CD14-positive monocyte (primary cell): Measurements from ENCODE around the gene ERLIN1. TPM values are rescaled to one million over a fixed set of nuclear protein-coding genes. Genes with fewer than 3 reads are reported as not detected.

Experiments
- DNase-seq, 3 donors: peaks; one replicate each; pipeline ENCODE4 v3.0.0-alpha.2; 2011 to 2022
- H2AFZ ChIP-seq: 2 replicates; pipeline ENCODE4 v1.6.0; 2012; ENCODE audit warnings: mild to moderate bottlenecking, low read depth, low read length, inconsistent platforms; ENCODE audit not compliant: insufficient read depth, poor library complexity, severe bottlenecking
- H3K27ac ChIP-seq, 2 donors: 1 replicate in 1 of 2; 2 replicates in 1 of 2; pipeline ENCODE4 v1.5.1; 2012 to 2013; ENCODE audit warnings: low read length in 2 of 2, control low read depth in 1 of 2, inconsistent platforms in 1 of 2, low read depth in 1 of 2, mild to moderate bottlenecking in 1 of 2
- H3K27me3 ChIP-seq, 2 donors: one replicate each; pipeline versions ENCODE4 v1.6.0 to v1.6.1; 2011 to 2013; ENCODE audit warnings: low read length in 2 of 2; ENCODE audit not compliant: control insufficient read depth in 2 of 2, insufficient read depth in 2 of 2
- H3K36me3 ChIP-seq, 2 donors: replicated peaks in 1 of 2; 1 replicate in 1 of 2; 2 replicates in 1 of 2; pipeline versions ENCODE4 v1.5.1 to v1.6.1; 2012 to 2013; ENCODE audit warnings: low read length in 2 of 2, control low read depth in 1 of 2, inconsistent platforms in 1 of 2, mild to moderate bottlenecking in 1 of 2; ENCODE audit not compliant: insufficient read depth in 2 of 2, control insufficient read depth in 1 of 2
- H3K4me1 ChIP-seq, 2 donors: 1 replicate in 1 of 2; 2 replicates in 1 of 2; pipeline versions ENCODE4 v1.5.1 to v1.6.1; 2012 to 2013; ENCODE audit warnings: low read length in 2 of 2, control low read depth in 1 of 2, inconsistent platforms in 1 of 2, mild to moderate bottlenecking in 1 of 2, moderate library complexity in 1 of 2; ENCODE audit not compliant: insufficient read depth in 2 of 2, control insufficient read depth in 1 of 2
- H3K4me2 ChIP-seq: replicated peaks from 2 replicates; pipeline ENCODE3; 2012; ENCODE audit warnings: low read length, moderate library complexity, mild to moderate bottlenecking; ENCODE audit not compliant: poor library complexity, severe bottlenecking; ENCODE audit errors: extremely low read depth
- H3K4me3 ChIP-seq, 3 experiments: fragments of 200-600 bp in 1 of 3; sonication (generic) in 1 of 3; replicated peaks in 1 of 3; 1 replicate in 2 of 3; 2 replicates in 1 of 3; pipeline ENCODE4 v1.5.1; 2011 to 2013; ENCODE audit warnings: low read length in 3 of 3, mild to moderate bottlenecking in 3 of 3, control low read depth in 2 of 3, low read depth in 2 of 3, inconsistent platforms in 1 of 3, moderate library complexity in 1 of 3
- H3K79me2 ChIP-seq: 2 replicates; pipeline ENCODE4 v1.6.0; 2012; ENCODE audit warnings: mild to moderate bottlenecking, control low read depth, inconsistent platforms, low read length, moderate library complexity; ENCODE audit not compliant: insufficient read depth
- H3K9ac ChIP-seq: 2 replicates; pipeline ENCODE4 v1.6.0; 2017; ENCODE audit warnings: low read length, mild to moderate bottlenecking; ENCODE audit not compliant: insufficient read depth, poor library complexity, severe bottlenecking
- H3K9me3 ChIP-seq, 2 donors: replicated peaks in 1 of 2; 1 replicate in 1 of 2; 2 replicates in 1 of 2; pipeline versions ENCODE4 v1.5.1 to v1.6.1; 2012 to 2013; ENCODE audit warnings: low read length in 2 of 2, control low read depth in 1 of 2; ENCODE audit not compliant: control insufficient read depth in 1 of 2, insufficient read depth in 1 of 2
- H4K20me1 ChIP-seq: 2 replicates; pipeline ENCODE4 v1.6.0; 2012; ENCODE audit warnings: mild to moderate bottlenecking, low read length, control low read depth, moderate library complexity; ENCODE audit not compliant: insufficient read depth
- H3K27ac Mint-ChIP-seq, 7 donors: one replicate each; pipeline ENCODE4 v1.8.0; 2020; ENCODE audit warnings: mild to moderate bottlenecking in 7 of 7, mixed read lengths in 7 of 7, moderate library complexity in 6 of 7, inconsistent platforms in 2 of 7
- H3K27me3 Mint-ChIP-seq, 3 donors: one replicate each; pipeline ENCODE4 v1.8.0; 2021 to 2022; ENCODE audit warnings: low read depth in 3 of 3, mild to moderate bottlenecking in 3 of 3, mixed read lengths in 3 of 3, moderate library complexity in 3 of 3, inconsistent platforms in 1 of 3
- H3K36me3 Mint-ChIP-seq, 2 donors: one replicate each; pipeline ENCODE4 v1.8.0; 2020; ENCODE audit warnings: mixed read lengths in 2 of 2, inconsistent platforms in 1 of 2, mild to moderate bottlenecking in 1 of 2
- H3K4me1 Mint-ChIP-seq: one replicate; pipeline ENCODE4 v1.8.0; 2020; ENCODE audit warnings: mild to moderate bottlenecking, mixed read lengths
- H3K4me3 Mint-ChIP-seq, 2 donors: one replicate each; pipeline ENCODE4 v1.8.0; 2020; ENCODE audit warnings: mild to moderate bottlenecking in 2 of 2, mixed read lengths in 2 of 2, moderate library complexity in 1 of 2
- H3K9me3 Mint-ChIP-seq, 7 donors: one replicate each; pipeline ENCODE4 v1.8.0; 2020 to 2022; ENCODE audit warnings: mixed read lengths in 7 of 7, mild to moderate bottlenecking in 6 of 7, moderate library complexity in 6 of 7, inconsistent platforms in 2 of 7
- WGBS: methylation state at CpG from one replicate; pipeline ENCODE4 v1.1.5; 2013; ENCODE audit warnings: missing lambda C conversion rate; ENCODE audit not compliant: insufficient coverage; 5-methylcytosine and 5-hydroxymethylcytosine counted together
- intact Hi-C, 2 donors: fragments of 100-400 bp; cut with micrococcal nuclease; formaldehyde crosslinking; loops; one replicate each; pipeline versions ENCODE4 v1.15.0 to v1.15.1; 2023
- polyA plus RNA-seq, 3 donors: library from polyadenylated mRNA; depleted of rRNA in 1 of 3; unstranded in 2 of 3; stranded (reverse) in 1 of 3; fragments of 300-500 nt in 2 of 3; fragments of >200 nt in 1 of 3; fragmentation: Illumina TruSeq in 2 of 3; gene quantifications; 1 replicate in 2 of 3; 2 replicates in 1 of 3; pipeline ENCODE4 v1.2.3, GENCODE V29; 2012 to 2021
- TF ChIP-seq, protein P1 (sequence below): fragments of 200-600 bp; IDR thresholded peaks from one replicate; pipeline ENCODE4 v1.8.0; 2022; ENCODE audit warnings: antibody characterized with exemption, mild to moderate bottlenecking

Gene ERLIN1
- polyA plus RNA-seq, 3 donors: 14.5 to 31.4 (median 18.7) TPM

DNA sequence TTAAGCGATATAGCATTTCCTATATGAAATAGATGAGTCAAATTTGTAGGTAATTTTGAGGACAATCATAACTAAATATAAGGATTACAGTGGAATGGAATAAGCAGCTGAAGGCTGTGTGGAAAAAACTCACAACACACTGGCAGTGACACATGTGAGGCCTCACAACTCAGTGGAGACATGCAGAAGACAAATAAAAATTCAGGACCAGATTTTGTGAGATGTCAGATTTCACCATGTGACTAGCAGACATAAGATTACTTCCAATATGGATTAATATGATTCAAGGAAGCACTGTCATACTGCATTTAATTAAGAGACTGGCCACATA is 17.6 kb downstream of the ERLIN1 start:
- DNase-seq: no peak
- TF ChIP-seq, protein P1, sequence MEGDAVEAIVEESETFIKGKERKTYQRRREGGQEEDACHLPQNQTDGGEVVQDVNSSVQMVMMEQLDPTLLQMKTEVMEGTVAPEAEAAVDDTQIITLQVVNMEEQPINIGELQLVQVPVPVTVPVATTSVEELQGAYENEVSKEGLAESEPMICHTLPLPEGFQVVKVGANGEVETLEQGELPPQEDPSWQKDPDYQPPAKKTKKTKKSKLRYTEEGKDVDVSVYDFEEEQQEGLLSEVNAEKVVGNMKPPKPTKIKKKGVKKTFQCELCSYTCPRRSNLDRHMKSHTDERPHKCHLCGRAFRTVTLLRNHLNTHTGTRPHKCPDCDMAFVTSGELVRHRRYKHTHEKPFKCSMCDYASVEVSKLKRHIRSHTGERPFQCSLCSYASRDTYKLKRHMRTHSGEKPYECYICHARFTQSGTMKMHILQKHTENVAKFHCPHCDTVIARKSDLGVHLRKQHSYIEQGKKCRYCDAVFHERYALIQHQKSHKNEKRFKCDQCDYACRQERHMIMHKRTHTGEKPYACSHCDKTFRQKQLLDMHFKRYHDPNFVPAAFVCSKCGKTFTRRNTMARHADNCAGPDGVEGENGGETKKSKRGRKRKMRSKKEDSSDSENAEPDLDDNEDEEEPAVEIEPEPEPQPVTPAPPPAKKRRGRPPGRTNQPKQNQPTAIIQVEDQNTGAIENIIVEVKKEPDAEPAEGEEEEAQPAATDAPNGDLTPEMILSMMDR: no peak

DNA sequence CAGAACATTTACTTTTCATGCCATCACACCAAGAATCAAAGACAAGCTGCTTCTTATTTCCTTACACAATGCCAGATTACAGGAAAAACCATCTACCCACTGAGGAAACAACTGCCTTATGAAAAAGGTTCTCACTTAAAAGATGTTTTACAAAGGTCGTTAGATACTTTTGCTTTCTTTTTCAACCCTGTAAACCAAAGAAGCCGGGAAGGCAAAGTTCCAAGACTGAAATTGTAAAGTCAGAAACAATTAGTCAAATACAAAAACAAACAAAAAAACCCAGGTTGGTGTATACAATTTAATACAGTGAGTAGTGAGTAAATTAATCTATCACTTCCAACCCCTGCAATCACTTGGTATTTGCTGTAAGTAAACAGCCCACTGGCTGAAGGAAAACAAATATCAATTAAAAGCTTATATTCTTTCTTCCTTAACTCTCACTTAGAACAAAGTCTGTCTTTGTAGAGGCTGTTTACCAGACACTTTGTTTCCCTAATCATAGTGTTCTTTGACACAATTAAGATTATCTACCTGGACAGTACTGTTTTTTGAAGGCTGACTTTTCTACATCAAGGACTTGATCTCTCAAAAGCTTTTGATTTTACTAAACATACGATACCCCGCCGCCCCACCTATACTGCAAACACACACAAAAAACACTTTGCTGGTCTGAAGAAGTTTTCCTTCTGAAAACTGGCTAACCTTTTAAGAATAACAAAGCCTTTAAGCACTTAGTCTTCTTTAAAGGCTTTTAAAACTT is 18.1 kb downstream of the ERLIN1 start:
- peak overlapping the region in 1 of 2 donors; percentile 6 for H3K4me3 Mint-ChIP-seq

More for the DNA sequence above, 17.6 kb downstream of the ERLIN1 start:
- Histone ChIP-seq H3K79me2 (peaks cover 100% of the 10 kb centered on the region), H3K27ac (peak overlapping the region in 1 of 2 donors; percentile 71), H3K9me3 (no peaks in the 10 kb centered on the region), H3K4me1 (no peaks in the 10 kb centered on the region), H3K27me3 (no peaks in the 10 kb centered on the region), H3K9ac (no peak overlapping the region), H3K4me3 (no peak overlapping the region), H3K36me3 (peaks cover 68 to 96% of the 10 kb centered on the region in 2 donors), H3K4me2 (no peak overlapping the region), H4K20me1 (peaks cover 8% of the 10 kb centered on the region), H2AFZ (no peak overlapping the region)
- no peaks in the 10 kb centered on the region for H3K9me3 Mint-ChIP-seq
- no CpG with 5 or more reads among the region's 1 CpG for WGBS
- peaks cover 61 to 79% of the 10 kb centered on the region in 2 donors for H3K36me3 Mint-ChIP-seq
- H3K27me3 Mint-ChIP-seq: no peaks in the 10 kb centered on the region
- intact Hi-C loops: no loop called here
- H3K4me1 Mint-ChIP-seq: peaks cover 13% of the 10 kb centered on the region
- no peak overlapping the region for H3K4me3 Mint-ChIP-seq
- peak overlapping the region in 4 of 7 donors; percentile 4 to 80 (median 59) for H3K27ac Mint-ChIP-seq

More for the DNA sequence above, 18.1 kb downstream of the ERLIN1 start:
- Mint-ChIP-seq H3K27me3 (no peaks in the 10 kb centered on the region), H3K9me3 (no peaks in the 10 kb centered on the region), H3K27ac (peak overlapping the region in 5 of 7 donors; percentile 30 to 80 (median 66)), H3K4me1 (peaks cover 13% of the 10 kb centered on the region), H3K36me3 (peaks cover 61 to 78% of the 10 kb centered on the region in 2 donors)
- intact Hi-C loops: no loop called here
- peaks cover 68 to 95% of the 10 kb centered on the region in 2 donors for H3K36me3 ChIP-seq
- H3K9me3 ChIP-seq: no peaks in the 10 kb centered on the region
- no peak overlapping the region for H3K4me3 ChIP-seq
- no peak for DNase-seq
- no peak overlapping the region for H3K9ac ChIP-seq
- H3K27ac ChIP-seq: peak overlapping the region in 1 of 2 donors; percentile 71
- H3K4me1 ChIP-seq: no peaks in the 10 kb centered on the region
- H2AFZ ChIP-seq: no peak overlapping the region
- 91% methylated on average over 3 of the region's 5 CpGs for WGBS
- H3K27me3 ChIP-seq: no peaks in the 10 kb centered on the region
- H3K4me2 ChIP-seq: no peak overlapping the region
- TF ChIP-seq, protein P1: no peak
- peaks cover 100% of the 10 kb centered on the region for H3K79me2 ChIP-seq
- peaks cover 8% of the 10 kb centered on the region for H4K20me1 ChIP-seq
